OCI-LY1 (cell line): Measurements from ENCODE around the gene PDE4D.

Source experiments
- H2AFZ ChIP-seq: fragments of 200-600 bp; sonication (generic), shearing (Covaris generic); 2 replicates; pipeline ENCODE4 v1.6.0; 2014; ENCODE audit warnings: antibody characterized with exemption, mild to moderate bottlenecking, low read length
- H3F3A ChIP-seq: fragments of 200-600 bp; sonication (generic), shearing (Covaris generic); 2 replicates; pipeline ENCODE4 v1.6.0; 2014; ENCODE audit warnings: mild to moderate bottlenecking, antibody characterized with exemption, low read length, moderate library complexity; ENCODE audit not compliant: insufficient read depth
- H3K27ac ChIP-seq: fragments of 200-600 bp; sonication (generic); 2 replicates; pipeline ENCODE4 v1.5.1; 2014; ENCODE audit warnings: low read length, mixed run types, mild to moderate bottlenecking, low read depth; ENCODE audit not compliant: poor library complexity, severe bottlenecking
- H3K27me3 ChIP-seq: fragments of 200-600 bp; sonication (generic); 2 replicates; pipeline ENCODE4 v1.6.0; 2014; ENCODE audit warnings: antibody characterized with exemption, mild to moderate bottlenecking, low read length, moderate library complexity; ENCODE audit not compliant: insufficient read depth
- H3K36me3 ChIP-seq: fragments of 200-600 bp; sonication (generic); 2 replicates; pipeline ENCODE4 v1.6.1; 2014; ENCODE audit warnings: mild to moderate bottlenecking, antibody characterized with exemption, low read length, moderate library complexity, mixed read lengths; ENCODE audit not compliant: insufficient read depth
- H3K4me1 ChIP-seq: fragments of 200-600 bp; sonication (generic); 2 replicates; pipeline ENCODE4 v1.5.1; 2014; ENCODE audit warnings: mild to moderate bottlenecking, low read length, moderate library complexity; ENCODE audit not compliant: insufficient read depth, severe bottlenecking
- H3K4me2 ChIP-seq: fragments of 200-600 bp; sonication (generic), shearing (Covaris generic); 2 replicates; pipeline ENCODE4 v1.6.1; 2014; ENCODE audit warnings: low read length
- H3K4me3 ChIP-seq: fragments of 200-600 bp; sonication (generic); 2 replicates; pipeline ENCODE4 v1.5.1; 2014; ENCODE audit warnings: low read length, low read depth, mild to moderate bottlenecking, mixed read lengths; ENCODE audit not compliant: poor library complexity, severe bottlenecking
- H3K79me2 ChIP-seq: fragments of 200-600 bp; shearing (Covaris generic); 2 replicates; pipeline ENCODE4 v1.6.1; 2016; ENCODE audit warnings: mixed run types, low read length, mixed read lengths; ENCODE audit not compliant: insufficient read depth
- H3K9ac ChIP-seq: fragments of 200-600 bp; sonication (generic), shearing (Covaris generic); 2 replicates; pipeline ENCODE4 v1.6.1; 2014; ENCODE audit warnings: mild to moderate bottlenecking, low read length, mixed read lengths
- H3K9me2 ChIP-seq: fragments of 200-600 bp; sonication (generic), shearing (Covaris generic); 2 replicates; pipeline ENCODE4 v1.6.1; 2014; ENCODE audit warnings: low read depth, mild to moderate bottlenecking, low read length, mixed read lengths
- H3K9me3 ChIP-seq: fragments of 200-600 bp; shearing (Covaris generic); 2 replicates; pipeline ENCODE4 v1.6.1; 2014; ENCODE audit warnings: low read length, mixed read lengths
- H4K20me1 ChIP-seq: fragments of 200-600 bp; sonication (generic), shearing (Covaris generic); 2 replicates; pipeline ENCODE4 v1.6.0; 2016; ENCODE audit warnings: mild to moderate bottlenecking, low read length; ENCODE audit not compliant: insufficient read depth
- CTCF ChIP-seq: fragments of 200-600 bp; sonication (generic), shearing (Covaris generic); IDR thresholded peaks from 2 replicates; pipeline ENCODE4 v1.5.1; 2017; ENCODE audit warnings: mild to moderate bottlenecking, antibody characterized with exemption, low read length, moderate library complexity, mixed read lengths
- EZH2 ChIP-seq: fragments of 200-600 bp; sonication (generic), shearing (Covaris generic); IDR thresholded peaks from 2 replicates; pipeline ENCODE4 v1.8.0; 2017; ENCODE audit warnings: borderline replicate concordance, mixed run types, mild to moderate bottlenecking, antibody characterized with exemption, low read length, moderate library complexity, mixed read lengths

The PDE4D gene

GRCh38 chr5:59694411-59694810, 199.1 kb downstream of the PDE4D start:
- no peaks in the 10 kb centered on the region for H3K9me3 ChIP-seq
- no peaks in the 10 kb centered on the region for H3K79me2 ChIP-seq
- H3K27me3 ChIP-seq, result no peaks in the 10 kb centered on the region
- H3K36me3 ChIP-seq, result no peaks in the 10 kb centered on the region
- no peaks in the 10 kb centered on the region for H3K4me1 ChIP-seq
- no peaks in the 10 kb centered on the region for H4K20me1 ChIP-seq
- TF ChIP-seq EZH2 (no peak), CTCF (no peak)
- H3K9me2 ChIP-seq, result no peaks in the 10 kb centered on the region
- H3F3A ChIP-seq, result no peaks in the 10 kb centered on the region
- H2AFZ ChIP-seq, result no peak overlapping the region
- no peak overlapping the region for H3K9ac ChIP-seq
- H3K4me3 ChIP-seq, result no peak overlapping the region
- no peak overlapping the region for H3K4me2 ChIP-seq
- H3K27ac ChIP-seq, result no peak overlapping the region

DNA sequence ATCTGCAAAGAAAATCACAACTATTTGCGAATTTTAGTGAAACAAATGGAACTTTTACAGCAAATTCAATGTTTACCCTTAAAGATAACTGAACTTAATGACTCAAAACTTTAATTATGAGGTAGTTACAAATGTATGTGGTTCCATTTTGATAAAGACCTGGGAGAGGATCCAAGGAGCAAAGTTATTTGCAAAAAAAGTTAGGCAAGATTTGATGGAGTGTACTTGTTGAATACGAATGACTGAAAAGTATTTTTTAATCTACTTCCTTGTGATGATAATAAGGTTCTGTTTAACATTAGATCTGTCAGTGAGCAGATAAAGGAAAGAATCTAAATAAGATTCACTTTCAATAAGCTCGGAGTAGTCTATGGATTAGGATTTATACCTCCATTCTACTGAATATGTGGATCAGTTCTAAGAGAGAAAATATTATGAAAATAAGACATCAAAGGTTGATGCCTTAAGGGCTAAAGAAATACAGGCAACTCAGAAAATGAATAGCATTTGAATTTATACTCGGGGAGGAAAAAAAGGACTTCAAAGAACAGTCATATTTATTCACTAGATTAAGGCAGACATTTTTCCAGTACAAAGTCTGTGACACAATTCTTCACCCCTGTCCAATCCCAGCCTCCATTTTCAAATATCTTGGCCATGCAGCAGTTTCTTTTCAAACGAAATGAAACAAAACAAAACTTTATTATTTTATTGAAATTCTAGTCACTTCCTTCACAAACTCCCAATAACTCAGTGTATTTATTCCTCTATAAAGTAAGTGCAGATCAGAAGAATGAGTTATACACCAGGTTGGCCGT, 199.8 kb downstream of the PDE4D start:
- H3K4me1 ChIP-seq, result no peaks in the 10 kb centered on the region
- no peaks in the 10 kb centered on the region for H3K9me3 ChIP-seq
- no peaks in the 10 kb centered on the region for H4K20me1 ChIP-seq
- no peak overlapping the region for H3K4me2 ChIP-seq
- no peak overlapping the region for H3K9ac ChIP-seq
- no peaks in the 10 kb centered on the region for H3F3A ChIP-seq
- H3K9me2 ChIP-seq, result no peaks in the 10 kb centered on the region
- H3K27ac ChIP-seq, result no peak overlapping the region
- H3K4me3 ChIP-seq, result no peak overlapping the region
- no peaks in the 10 kb centered on the region for H3K27me3 ChIP-seq
- H2AFZ ChIP-seq, result no peak overlapping the region
- no peaks in the 10 kb centered on the region for H3K79me2 ChIP-seq
- TF ChIP-seq CTCF, result no peak
- no peak for TF ChIP-seq EZH2
- H3K36me3 ChIP-seq, result no peaks in the 10 kb centered on the region

- Histone ChIP-seq H3F3A (no peaks in the 10 kb centered on the region), H3K9ac (no peak overlapping the region), H3K27ac (peak overlapping the region; percentile 43), H4K20me1 (no peaks in the 10 kb centered on the region), H3K9me2 (no peaks in the 10 kb centered on the region), H3K4me2 (no peak overlapping the region), H3K36me3 (no peaks in the 10 kb centered on the region), H2AFZ (no peak overlapping the region), H3K27me3 (no peaks in the 10 kb centered on the region), H3K9me3 (no peaks in the 10 kb centered on the region), H3K4me1 (peaks cover 8% of the 10 kb centered on the region), H3K79me2 (no peaks in the 10 kb centered on the region), H3K4me3 (no peak overlapping the region)
- TF ChIP-seq EZH2 (no peak), CTCF (no peak)
Observed at GRCh38 chr5:59685793-59686192, 207.7 kb downstream of the PDE4D start.
